Hepatocyte (in vitro differentiated cells): ENCODE data around the gene SCART1. TPM values are rescaled to one million over a fixed set of nuclear protein-coding genes. Genes with fewer than 3 reads are reported as not detected.
"Not testable (repeated sequence)": the region's sequence is repeated elsewhere in the genome, so short reads cannot be mapped to it uniquely, and the experiment has no call there.

Source experiments
- DNase-seq: peaks from one replicate; pipeline ENCODE4 v3.0.0-alpha.2; 2016; ENCODE audit warnings: low spot score
- H2AFZ ChIP-seq: fragments of 200-600 bp; sonication (generic); 2 replicates; pipeline ENCODE4 v1.6.0; 2016; ENCODE audit warnings: antibody characterized with exemption, mild to moderate bottlenecking
- H3K27ac ChIP-seq: fragments of 200-600 bp; sonication (generic); 2 replicates; pipeline ENCODE4 v1.5.1; 2016; ENCODE audit warnings: mild to moderate bottlenecking
- H3K27me3 ChIP-seq: fragments of 200-600 bp; sonication (generic); 2 replicates; pipeline ENCODE4 v1.6.1; 2016
- H3K36me3 ChIP-seq: fragments of 200-600 bp; sonication (generic); replicated peaks from 2 replicates; pipeline ENCODE4 v1.5.1; 2016; ENCODE audit warnings: low read depth; ENCODE audit not compliant: insufficient read depth
- H3K4me1 ChIP-seq: fragments of 200-600 bp; sonication (generic); 2 replicates; pipeline ENCODE4 v1.5.1; 2016; ENCODE audit warnings: mild to moderate bottlenecking, moderate library complexity; ENCODE audit not compliant: insufficient read depth
- H3K4me2 ChIP-seq: fragments of 200-600 bp; sonication (generic); 2 replicates; pipeline ENCODE4 v1.6.0; 2016
- H3K4me3 ChIP-seq: fragments of 200-600 bp; sonication (generic); 2 replicates; pipeline ENCODE4 v1.5.1; 2016; ENCODE audit warnings: mild to moderate bottlenecking
- H3K79me2 ChIP-seq: fragments of 200-600 bp; sonication (generic); 2 replicates; pipeline ENCODE4 v1.6.0; 2017; ENCODE audit warnings: mild to moderate bottlenecking
- H3K9me2 ChIP-seq: fragments of 200-600 bp; sonication (generic); replicated peaks from 2 replicates; pipeline ENCODE4 v1.6.0; 2017; ENCODE audit warnings: mild to moderate bottlenecking; ENCODE audit not compliant: insufficient read depth
- H3K9me3 ChIP-seq: fragments of 200-600 bp; sonication (generic); 2 replicates; pipeline ENCODE4 v1.5.1; 2016; ENCODE audit warnings: low read depth, mild to moderate bottlenecking
- H4K20me1 ChIP-seq: fragments of 200-600 bp; sonication (generic); 2 replicates; pipeline ENCODE4 v1.6.0; 2016; ENCODE audit warnings: mild to moderate bottlenecking; ENCODE audit not compliant: insufficient read depth, poor library complexity, severe bottlenecking
- CTCF ChIP-seq: fragments of 200-600 bp; sonication (generic); IDR thresholded peaks from 2 replicates; pipeline ENCODE4 v1.5.1; 2016; ENCODE audit warnings: antibody characterized with exemption, mild to moderate bottlenecking; ENCODE audit not compliant: poor library complexity
- EZH2 ChIP-seq: fragments of 200-600 bp; sonication (generic); IDR thresholded peaks from 2 replicates; pipeline ENCODE4 v1.6.1; 2016; ENCODE audit warnings: antibody characterized with exemption, mild to moderate bottlenecking, borderline replicate concordance
- EZH2phosphoT487 ChIP-seq: fragments of 200-600 bp; sonication (generic); IDR thresholded peaks from one replicate; pipeline ENCODE4 v1.6.1; 2018; ENCODE audit warnings: antibody characterized with exemption, mild to moderate bottlenecking, low read depth, moderate library complexity; ENCODE audit not compliant: unreplicated experiment, severe bottlenecking
- WGBS: methylation state at CpG from one replicate; pipeline ENCODE4 v1.1.6; 2016; ENCODE audit warnings: low lambda C conversion rate; ENCODE audit errors: missing lambda C conversion rate; 5-methylcytosine and 5-hydroxymethylcytosine counted together
- polyA plus RNA-seq: library from polyadenylated mRNA; unstranded; fragments of >200 nt; fragmentation: Nextera tagmentation; extraction: Ambion mirVana; gene quantifications from 2 replicates; pipeline ENCODE4 v1.2.1, GENCODE V29; 2016
- total RNA-seq: library from RNA; depleted of rRNA; stranded (reverse); fragments of >200 nt; gene quantifications from 2 replicates; pipeline ENCODE4 v1.2.3, GENCODE V29; 2014

The SCART1 gene
- total and polyA plus RNA-seq, 2 experiments from 2014 or later = 0.63 to 1.00 TPM

- not testable (repeated sequence) for H3K36me3 ChIP-seq, H3K4me3 ChIP-seq, H3K4me2 ChIP-seq, H4K20me1 ChIP-seq, H3K27me3 ChIP-seq, H2AFZ ChIP-seq, DNase-seq, H3K9me3 ChIP-seq, H3K4me1 ChIP-seq, H3K79me2 ChIP-seq, H3K27ac ChIP-seq, H3K9me2 ChIP-seq
- 57% methylated on average over 4 of the region's 4 CpGs for WGBS
Observed at GRCh38 chr10:133500897-133501296, 47.2 kb downstream of the SCART1 start.

GRCh38 chr10:133509700-133510099 is 56.0 kb downstream of the SCART1 start:
- no peak for DNase-seq
- no peaks in the 10 kb centered on the region for H3K36me3 ChIP-seq
- 70% methylated on average over 4 of the region's 4 CpGs for WGBS

GRCh38 chr10:133511408-133511807 is 57.7 kb downstream of the SCART1 start:
- no peak for DNase-seq
- H3K9me2 ChIP-seq = no peaks in the 10 kb centered on the region
- H3K36me3 ChIP-seq = no peaks in the 10 kb centered on the region
- H3K4me3 ChIP-seq = no peak overlapping the region
- no peak overlapping the region for H2AFZ ChIP-seq
- no peaks in the 10 kb centered on the region for H3K27me3 ChIP-seq
- H3K4me1 ChIP-seq = no peaks in the 10 kb centered on the region
- H3K79me2 ChIP-seq = no peaks in the 10 kb centered on the region
- H3K9me3 ChIP-seq = no peaks in the 10 kb centered on the region
- no peak overlapping the region for H3K4me2 ChIP-seq
- no peak overlapping the region for H3K27ac ChIP-seq
- WGBS = 63% methylated on average over 4 of the region's 4 CpGs
- no peaks in the 10 kb centered on the region for H4K20me1 ChIP-seq
- no peak for TF ChIP-seq EZH2
- no peak for TF ChIP-seq CTCF
- no peak for TF ChIP-seq EZH2phosphoT487

More at GRCh38 chr10:133509700-133510099, 56.0 kb downstream of the SCART1 start:
- Histone ChIP-seq H3K27me3 (no peaks in the 10 kb centered on the region), H3K79me2 (no peaks in the 10 kb centered on the region), H3K9me2 (no peaks in the 10 kb centered on the region), H3K9me3 (no peaks in the 10 kb centered on the region), H3K4me1 (no peaks in the 10 kb centered on the region), H3K4me3 (no peak overlapping the region), H4K20me1 (no peaks in the 10 kb centered on the region), H3K27ac (no peak overlapping the region), H2AFZ (no peak overlapping the region), H3K4me2 (no peak overlapping the region)
- TF ChIP-seq EZH2phosphoT487 (no peak), EZH2 (no peak), CTCF (no peak)

- TF ChIP-seq EZH2phosphoT487 (no peak), EZH2 (no peak), CTCF (no peak)
- Histone ChIP-seq H3K4me1 (no peaks in the 10 kb centered on the region), H4K20me1 (no peaks in the 10 kb centered on the region), H3K9me3 (no peaks in the 10 kb centered on the region), H2AFZ (no peak overlapping the region), H3K4me2 (no peak overlapping the region), H3K9me2 (no peaks in the 10 kb centered on the region), H3K36me3 (no peaks in the 10 kb centered on the region), H3K4me3 (no peak overlapping the region), H3K27me3 (no peaks in the 10 kb centered on the region), H3K27ac (no peak overlapping the region), H3K79me2 (no peaks in the 10 kb centered on the region)
- DNase-seq = no peak
- 44% methylated on average over 4 of the region's 4 CpGs for WGBS
Observed at GRCh38 chr10:133511907-133512528, 58.3 kb downstream of the SCART1 start.
